DND-41 (cell line): ENCODE results near the gene TUBA3E.

Experiments used
- CTCF ChIP-seq: IDR thresholded peaks from 2 replicates; pipeline ENCODE4 v1.5.1; 2012; ENCODE audit warnings: borderline replicate concordance, low read length, moderate library complexity, mild to moderate bottlenecking; ENCODE audit not compliant: poor library complexity, severe bottlenecking; ENCODE audit errors: extremely low read depth
- EZH2 ChIP-seq: IDR thresholded peaks from 3 replicates; pipeline ENCODE4 v1.6.1; 2012; ENCODE audit warnings: borderline replicate concordance, low read depth, mild to moderate bottlenecking, moderate library complexity, low read length, inconsistent platforms; ENCODE audit not compliant: severe bottlenecking

GRCh38 chr2:130165293-130166016 is 32.8 kb downstream of the TUBA3E start:
- no peak for TF ChIP-seq CTCF
- TF ChIP-seq EZH2 = no peak
